DMS53 treated with DMSO at 0.1 percent for 48 hours (cell line): ENCODE results near the gene STK24.

Experiments
- DNase-seq: peaks from one replicate; lab custom pipeline; 2025; ENCODE audit not compliant: unreplicated experiment; lab: John Stamatoyannopoulos, UW

The STK24 gene

GRCh38 chr13:98514288-98514687 lies 62.6 kb downstream of the STK24 start:
- DNase-seq, result no peak

GRCh38 chr13:98513837-98514236 lies 63.1 kb downstream of the STK24 start:
- DNase-seq, result no peak

- no peak for DNase-seq
These were observed 63.9 kb downstream of the STK24 start for GRCh38 chr13:98512774-98513665.

GRCh38 chr13:98511435-98511834 lies 65.5 kb downstream of the STK24 start:
- DNase-seq, result no peak

DNA sequence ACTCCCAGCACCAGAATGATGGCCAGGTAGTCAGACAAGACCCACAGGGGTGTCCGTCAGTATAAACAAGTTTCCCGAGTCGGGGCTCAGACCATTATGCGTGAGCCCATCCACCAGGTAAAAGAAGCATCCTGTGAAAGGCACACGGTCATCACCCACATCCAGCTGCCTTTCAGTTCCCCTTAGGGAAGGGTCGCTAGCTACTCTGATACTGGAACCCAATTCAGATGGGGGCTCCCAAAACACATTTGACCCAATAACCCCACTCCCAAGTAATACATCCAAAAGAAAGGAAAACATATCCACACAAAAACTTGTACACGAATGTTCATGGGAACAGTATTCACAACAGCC lies 66.8 kb downstream of the STK24 start:
- DNase-seq, result no peak

DNA sequence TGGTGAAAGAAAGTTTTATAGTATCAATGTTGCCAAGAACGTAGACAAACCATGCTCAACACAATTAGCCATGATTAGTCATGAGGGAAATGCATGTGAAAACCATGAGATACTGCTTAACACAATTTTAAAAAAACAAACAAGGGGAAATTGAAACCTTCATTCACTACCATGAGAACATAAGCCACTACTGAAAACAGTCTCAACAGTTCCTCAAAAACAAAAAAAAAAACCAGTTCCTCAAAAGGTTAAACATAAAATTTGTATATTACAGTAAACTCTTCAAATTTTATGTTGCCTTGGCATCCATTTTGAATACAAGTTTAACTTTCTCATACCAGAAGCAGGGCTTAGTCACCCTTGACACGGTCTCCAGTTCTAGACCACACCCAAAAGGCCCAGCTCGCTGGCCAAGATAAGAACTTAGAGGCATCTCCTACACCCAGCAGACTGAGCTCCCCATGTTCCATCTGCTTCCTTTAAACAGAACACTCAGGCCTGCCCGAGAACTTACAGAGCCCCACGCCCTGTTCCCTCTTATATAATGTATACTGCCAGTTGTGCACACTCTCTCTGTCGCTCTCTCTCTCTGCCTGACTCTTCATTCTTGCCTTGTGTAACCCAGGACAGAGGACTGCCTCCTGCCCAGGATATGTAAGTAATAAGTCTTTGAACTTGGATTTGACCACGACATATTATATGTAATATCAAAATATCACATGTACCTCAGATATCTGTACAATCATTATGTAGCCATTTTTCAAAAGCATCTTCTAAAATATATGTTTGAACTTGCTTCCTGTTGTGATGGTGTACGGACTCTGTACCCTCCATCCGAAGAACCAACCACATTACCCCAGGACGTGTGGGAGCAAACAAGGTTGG lies 67.4 kb downstream of the STK24 start:
- no peak for DNase-seq

DNA sequence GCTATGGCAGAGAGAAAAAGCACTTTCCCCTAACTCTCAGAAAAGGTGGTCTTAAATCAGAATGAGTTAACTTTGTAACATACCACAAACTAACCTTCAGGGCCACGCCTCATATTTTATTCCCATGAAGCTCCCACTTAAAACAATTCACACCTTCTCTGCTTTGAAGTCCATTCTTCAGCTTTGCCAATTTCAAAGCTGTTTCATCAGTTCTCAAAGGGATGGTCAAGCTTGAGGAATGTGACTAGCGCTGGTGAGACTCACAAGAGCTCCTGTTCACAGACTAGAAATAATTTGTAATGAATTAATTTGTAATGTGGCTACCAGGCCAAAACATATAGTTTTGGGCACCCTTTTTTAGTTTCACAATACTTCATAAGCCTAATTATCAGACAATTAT lies 68.2 kb downstream of the STK24 start:
- no peak for DNase-seq

GRCh38 chr13:98508280-98508679 lies 68.6 kb downstream of the STK24 start:
- no peak for DNase-seq

GRCh38 chr13:98507282-98507797 lies 69.6 kb downstream of the STK24 start:
- peak; percentile 11 for DNase-seq

- DNase-seq, result no peak
These were observed 70.1 kb downstream of the STK24 start for GRCh38 chr13:98506728-98507230.

DNA sequence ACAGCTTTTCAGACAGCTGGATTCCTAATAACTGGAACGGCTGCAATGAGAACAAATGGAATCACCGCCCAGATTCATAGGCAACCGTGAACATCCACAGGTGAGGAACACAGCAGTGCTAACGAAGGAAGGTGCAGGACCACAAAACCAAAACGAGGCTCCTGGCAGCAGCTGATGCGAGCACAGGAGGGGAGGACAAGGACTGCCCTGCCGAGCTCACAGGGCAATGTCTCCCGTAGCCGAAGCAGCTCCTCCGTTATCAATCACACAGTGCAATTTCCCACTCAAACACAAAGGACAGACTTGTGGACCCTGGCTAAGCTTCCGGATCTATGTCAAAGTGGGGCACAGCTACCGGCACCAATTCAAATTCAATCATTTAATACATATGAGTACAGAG lies 70.6 kb downstream of the STK24 start:
- DNase-seq, result no peak

DNA sequence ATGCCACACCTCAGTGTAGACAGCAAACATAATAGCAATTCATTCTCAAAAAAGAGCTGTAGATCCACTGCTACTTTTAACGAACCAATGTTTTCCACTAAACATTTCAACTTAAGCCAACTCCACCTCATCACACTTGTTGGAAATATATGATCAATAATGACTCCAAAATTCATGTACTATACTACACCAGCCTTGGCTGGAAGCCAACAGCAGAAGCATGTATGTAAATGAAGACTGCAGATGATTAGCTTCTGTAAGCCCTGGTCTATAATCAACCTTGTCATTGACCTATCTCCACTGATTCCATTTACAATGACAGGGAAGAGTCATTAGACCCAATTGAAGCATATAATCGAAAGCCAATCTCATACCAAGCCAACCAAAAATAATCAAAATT lies 71.7 kb downstream of the STK24 start:
- no peak for DNase-seq

- no peak for DNase-seq
These were observed 72.4 kb downstream of the STK24 start for GRCh38 chr13:98504371-98504963.

- no peak for DNase-seq
These were observed 72.9 kb downstream of the STK24 start for GRCh38 chr13:98504029-98504351.

DNA sequence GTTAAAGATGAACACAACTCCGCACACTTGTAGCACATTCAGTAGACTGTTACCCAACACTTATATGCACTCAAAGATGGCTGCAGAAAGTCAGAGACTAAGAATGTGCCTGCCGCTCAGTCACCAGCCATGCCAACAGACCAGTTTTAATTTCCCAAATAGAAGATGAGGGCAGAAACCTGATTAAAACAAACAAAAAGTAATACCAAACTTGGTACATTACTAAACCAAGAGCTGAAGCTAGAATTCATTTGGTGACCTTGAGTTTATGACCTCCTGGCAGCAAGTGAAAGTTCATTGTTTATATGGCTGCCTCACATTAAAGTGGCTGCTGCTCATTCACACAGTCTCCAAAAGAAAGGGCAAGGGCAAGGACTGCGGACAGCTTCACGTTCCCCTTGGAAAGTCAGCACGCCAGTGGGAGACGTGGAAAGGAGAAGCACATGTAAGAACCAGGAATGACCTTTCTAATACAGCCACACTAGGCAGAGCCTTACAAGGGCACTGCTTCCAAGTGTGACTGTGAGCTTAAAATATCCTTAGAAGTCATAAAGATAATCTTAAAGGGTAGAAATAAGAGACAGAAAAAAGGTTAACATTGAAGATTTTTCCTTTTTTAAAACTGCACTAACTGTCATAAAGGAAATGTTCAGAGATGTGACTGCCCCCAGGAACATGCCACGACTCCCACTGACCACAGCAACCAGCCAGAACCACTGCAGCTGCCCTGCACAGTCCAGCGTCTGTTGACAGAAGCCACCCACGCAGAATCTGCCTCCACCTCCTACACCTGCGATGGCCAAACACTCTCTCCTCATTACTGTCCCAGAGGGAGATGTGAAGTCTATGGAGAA lies 73.5 kb downstream of the STK24 start:
- DNase-seq, result no peak

GRCh38 chr13:98500963-98501421 lies 75.9 kb downstream of the STK24 start:
- no peak for DNase-seq

DNA sequence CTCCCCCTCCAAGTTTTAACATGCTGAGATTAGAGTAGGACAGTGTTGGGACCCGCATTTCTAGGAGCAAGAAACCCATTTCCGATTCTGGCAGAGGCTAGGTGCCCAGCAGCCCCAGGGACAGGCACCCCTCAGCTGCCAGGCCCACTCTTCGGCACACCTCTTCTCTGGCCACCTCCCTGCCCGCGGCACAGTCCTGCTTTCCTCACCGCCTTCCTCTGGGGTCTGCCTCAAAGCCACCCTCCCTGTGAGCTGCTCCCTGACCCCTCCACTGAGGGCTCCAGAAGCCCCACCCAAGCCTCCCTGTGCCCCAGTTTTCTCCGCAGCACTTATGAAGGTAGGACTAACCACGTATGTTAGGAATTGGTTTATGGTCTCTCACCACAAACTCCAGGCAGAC lies 79.9 kb downstream of the STK24 start:
- no peak for DNase-seq

DNA sequence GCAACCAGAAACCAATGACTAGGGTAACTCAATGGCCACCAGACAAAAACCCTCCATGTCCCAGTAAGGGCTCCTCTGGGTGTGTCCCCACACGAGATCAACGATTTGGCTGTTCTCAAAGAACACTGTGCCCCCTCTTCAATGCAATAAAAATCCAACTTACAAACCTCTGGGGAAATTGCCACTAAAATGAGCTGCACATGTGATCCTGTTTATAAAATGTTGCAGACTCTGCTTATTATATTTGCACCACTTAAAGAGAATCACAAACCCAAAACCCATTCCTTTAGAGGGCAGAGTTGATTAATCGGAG lies 80.5 kb downstream of the STK24 start:
- no peak for DNase-seq

- DNase-seq, result no peak
These were observed 81.1 kb downstream of the STK24 start for GRCh38 chr13:98495627-98496478.

- no peak for DNase-seq
These were observed 82.1 kb downstream of the STK24 start for GRCh38 chr13:98494769-98495168.
